HCT116 (cell line): ENCODE data around the gene COX8A.

Experiments used
- CBX3 ChIP-seq: IDR thresholded peaks from 2 replicates; pipeline ENCODE4 v1.6.1; 2012; ENCODE audit warnings: low read depth
- CTCF ChIP-seq, 3 experiments: fragments of 200-600 bp in 1 of 3; sonication (generic) in 1 of 3; IDR thresholded peaks in 2 of 3; conservative IDR thresholded peaks in 1 of 3; 2 replicates each; pipeline ENCODE4 v1.5.1; 2012 to 2017; ENCODE audit warnings: low read depth in 2 of 3, low read length in 2 of 3, antibody characterized with exemption in 1 of 3, borderline replicate concordance in 1 of 3, control low read depth in 1 of 3, mild to moderate bottlenecking in 1 of 3, mixed read lengths in 1 of 3, mixed run types in 1 of 3, moderate library complexity in 1 of 3; ENCODE audit not compliant: insufficient read depth in 1 of 3
- EZH2phosphoT487 ChIP-seq: fragments of 200-600 bp; IDR thresholded peaks from 2 replicates; pipeline ENCODE4 v1.6.1; 2018; ENCODE audit warnings: antibody characterized with exemption, borderline replicate concordance
- POLR2AphosphoS5 ChIP-seq: IDR thresholded peaks from 2 replicates; pipeline ENCODE4 v1.6.1; 2011; ENCODE audit warnings: mild to moderate bottlenecking, low read depth, low read length, moderate library complexity
- SRF ChIP-seq: IDR thresholded peaks from 2 replicates; pipeline ENCODE4 v1.6.1; 2012; ENCODE audit warnings: low read depth
- ZBTB33 ChIP-seq: IDR thresholded peaks from 2 replicates; pipeline ENCODE4 v1.6.1; 2011; ENCODE audit warnings: mild to moderate bottlenecking, low read length, moderate library complexity; ENCODE audit not compliant: insufficient replicate concordance; ENCODE audit errors: extremely low read depth

GRCh38 chr11:63944987-63945386, 29.4 kb upstream of the COX8A start:
- TF ChIP-seq ZBTB33 (no peak), SRF (no peak), CTCF (IDR thresholded peaks at IDR 0.05 in 2 of 3, conservative IDR thresholded peaks at IDR 0.05 in 1 of 3; ENCODE audit: borderline replicate concordance in 1 of 3, insufficient read depth in 1 of 3, low read depth in 2 of 3, low read length in 2 of 3) (no peak), CBX3 (no peak), EZH2phosphoT487 (no peak), POLR2AphosphoS5 (no peak)
